A204.1 (cell line): ENCODE measurements around the gene IQGAP2.

Experiments
- FAIRE-seq: peaks from 2 replicates; lab custom pipeline; 2012; peaks lifted over from hg19 to GRCh38; lab: Jason Lieb, UNC

The IQGAP2 gene

DNA sequence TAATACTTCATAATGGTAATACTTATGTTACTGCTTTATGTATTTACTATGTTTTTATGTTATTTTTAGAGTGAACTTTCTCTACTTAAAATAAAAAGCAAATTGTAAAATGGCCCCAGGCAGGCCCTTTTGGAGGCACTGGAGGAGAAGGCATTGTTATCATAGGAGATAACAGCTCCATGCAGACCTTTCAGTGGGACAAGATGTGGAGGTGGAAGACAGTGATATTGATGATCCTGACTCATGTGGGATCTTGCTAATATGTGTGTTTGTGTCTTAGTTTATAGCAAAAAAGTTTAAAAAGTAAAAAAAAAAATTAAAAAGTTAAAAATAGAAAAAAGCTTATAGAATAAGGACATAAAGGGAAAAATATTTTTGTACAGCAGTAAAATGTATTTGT lies 74.5 kb downstream of the IQGAP2 start:
- FAIRE-seq, result no peak

DNA sequence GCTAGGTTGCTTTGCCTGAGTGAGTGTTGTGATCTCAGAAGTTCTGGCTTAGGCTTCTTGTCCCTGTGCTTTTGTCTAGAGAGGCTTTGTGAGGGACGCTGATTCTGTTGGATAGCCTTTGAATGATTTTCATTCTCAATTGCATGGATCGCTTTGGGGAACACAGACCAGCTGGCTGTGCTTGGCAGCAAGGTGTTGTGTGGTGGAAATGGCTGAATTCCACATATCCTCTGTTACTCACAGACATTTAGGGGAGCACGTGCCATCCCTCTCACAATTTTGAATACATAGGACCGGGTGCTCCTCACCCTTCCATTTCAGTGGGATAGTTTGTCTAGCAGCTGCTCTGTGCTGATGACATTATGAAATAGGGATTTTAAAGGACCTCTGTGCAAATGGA lies 76.2 kb downstream of the IQGAP2 start:
- no peak for FAIRE-seq

DNA sequence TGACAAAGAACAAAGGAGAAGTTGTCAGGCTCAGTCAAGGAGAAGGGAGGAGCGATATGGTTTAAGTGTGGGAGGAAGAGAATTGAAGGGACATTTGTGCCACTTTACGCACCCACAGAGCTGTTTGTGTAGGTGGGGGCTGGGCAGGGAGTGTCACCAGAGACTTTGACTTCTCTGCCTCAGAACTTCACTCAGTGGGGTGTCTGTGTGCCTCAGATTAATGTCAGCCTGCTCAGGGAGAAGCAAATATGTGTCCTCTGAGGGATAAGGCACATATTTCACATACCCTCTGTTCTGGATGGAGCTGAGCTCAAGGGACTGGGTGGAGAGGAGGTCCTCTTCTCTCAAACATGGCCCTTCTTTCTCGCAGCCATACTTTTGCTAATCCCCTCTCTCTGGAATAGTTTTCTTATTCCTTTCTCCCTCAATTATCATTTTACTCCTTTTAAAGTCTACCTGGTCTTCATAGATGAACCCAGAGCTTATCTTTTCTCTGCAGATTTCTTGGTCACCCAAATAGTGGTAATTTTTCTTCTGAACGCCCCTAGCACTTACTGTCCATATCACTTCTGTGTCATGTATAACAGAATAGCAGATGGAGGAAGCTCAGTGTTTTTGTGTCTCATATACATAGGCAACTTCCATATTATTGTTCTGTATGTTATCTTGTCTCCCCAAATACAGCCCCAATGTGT lies 77.0 kb downstream of the IQGAP2 start:
- no peak for FAIRE-seq

DNA sequence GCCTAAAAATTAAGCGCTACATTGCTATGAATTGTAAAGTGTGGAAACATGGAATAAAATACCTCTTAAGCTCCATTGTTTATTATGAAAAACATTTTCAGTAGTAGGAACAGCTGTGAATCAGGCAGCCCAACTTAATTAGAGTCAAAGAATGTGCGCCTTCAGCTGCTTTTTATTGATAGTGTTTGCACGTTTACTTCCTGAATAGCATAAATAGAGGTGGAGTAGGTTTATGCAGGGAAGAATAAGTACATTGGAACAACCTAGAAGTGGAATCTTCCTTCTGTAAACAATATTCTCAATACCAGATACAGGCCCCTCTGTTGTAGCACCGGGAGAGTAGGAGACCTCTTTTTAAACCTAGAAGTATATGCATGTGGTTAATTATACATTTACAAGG lies 79.9 kb downstream of the IQGAP2 start:
- FAIRE-seq, result no peak

DNA sequence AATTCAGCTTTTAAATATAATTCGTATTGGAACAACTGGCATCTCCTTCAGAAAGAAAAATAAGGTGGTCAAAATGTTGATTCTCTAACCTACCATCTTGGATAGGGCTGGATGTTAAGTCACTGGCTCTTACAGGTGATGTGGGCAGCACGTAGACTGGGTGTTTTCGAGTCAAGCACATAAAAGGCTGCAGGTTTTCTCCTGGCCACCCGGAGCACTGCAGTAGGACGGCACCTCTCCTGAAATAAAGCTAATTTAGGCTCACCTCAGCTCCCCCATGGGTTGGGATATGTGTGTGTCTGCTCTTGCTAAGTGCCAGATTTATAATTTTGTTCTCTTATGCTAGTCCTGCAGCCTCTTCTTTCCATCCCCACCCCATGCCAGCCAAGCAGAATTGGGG lies 80.3 kb downstream of the IQGAP2 start:
- no peak for FAIRE-seq

DNA sequence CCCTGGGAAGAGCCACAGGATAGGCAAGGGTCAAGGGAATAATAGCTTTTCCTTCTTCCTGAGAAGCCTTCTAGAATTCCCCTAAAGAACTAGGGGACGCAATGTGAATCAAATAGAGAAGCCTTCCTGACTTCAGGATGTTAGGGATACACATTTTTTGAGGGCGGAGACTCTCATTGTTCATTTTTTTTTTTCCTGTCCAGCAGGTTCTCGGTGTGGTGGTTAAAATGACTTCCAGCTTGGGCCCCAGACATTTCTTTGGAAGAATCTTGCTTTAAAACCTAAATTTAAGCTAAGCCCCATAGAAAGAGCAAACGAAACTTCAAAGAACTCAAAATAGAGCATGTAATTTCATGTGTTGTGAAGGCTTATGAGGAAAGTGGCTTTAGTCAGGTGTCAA lies 80.8 kb downstream of the IQGAP2 start:
- no peak for FAIRE-seq

DNA sequence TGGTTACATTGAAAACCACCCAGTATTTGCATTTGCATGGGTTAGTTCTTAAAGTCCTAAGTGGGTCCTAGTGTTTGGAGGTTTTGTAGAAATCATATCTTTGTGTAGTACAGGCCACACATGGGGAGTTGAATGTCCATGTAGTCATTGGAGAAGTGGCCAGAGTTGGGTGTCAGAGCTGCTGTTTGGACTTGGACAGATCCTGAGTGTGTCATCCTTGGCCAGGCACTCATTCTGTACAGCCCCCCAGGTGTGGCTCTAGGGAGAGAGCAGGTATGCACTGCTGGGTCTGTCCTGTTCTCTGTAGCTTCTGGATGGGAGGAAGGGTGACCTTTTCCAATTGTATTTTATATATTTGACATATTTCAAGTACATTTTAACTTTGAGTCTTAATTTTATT lies 82.4 kb downstream of the IQGAP2 start:
- no peak for FAIRE-seq

DNA sequence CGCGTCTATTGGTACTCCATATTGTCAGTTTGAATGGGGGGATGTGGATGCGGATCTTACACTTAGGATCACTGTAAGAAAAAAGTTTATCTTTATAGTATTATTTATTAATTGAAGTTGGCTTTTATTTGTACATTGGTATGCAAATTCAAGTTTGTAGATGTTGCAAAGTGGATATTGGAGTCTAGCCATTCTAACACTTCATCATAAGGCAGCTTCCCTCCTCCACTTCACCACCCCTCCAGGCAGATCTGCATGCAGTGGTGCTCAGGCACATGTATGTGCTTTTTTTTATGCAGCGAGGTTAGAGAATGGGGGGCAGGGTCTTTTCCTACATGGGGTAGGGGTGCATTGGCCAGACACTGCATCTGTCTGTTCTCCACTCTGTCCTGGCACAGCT lies 84.3 kb downstream of the IQGAP2 start:
- no peak for FAIRE-seq

DNA sequence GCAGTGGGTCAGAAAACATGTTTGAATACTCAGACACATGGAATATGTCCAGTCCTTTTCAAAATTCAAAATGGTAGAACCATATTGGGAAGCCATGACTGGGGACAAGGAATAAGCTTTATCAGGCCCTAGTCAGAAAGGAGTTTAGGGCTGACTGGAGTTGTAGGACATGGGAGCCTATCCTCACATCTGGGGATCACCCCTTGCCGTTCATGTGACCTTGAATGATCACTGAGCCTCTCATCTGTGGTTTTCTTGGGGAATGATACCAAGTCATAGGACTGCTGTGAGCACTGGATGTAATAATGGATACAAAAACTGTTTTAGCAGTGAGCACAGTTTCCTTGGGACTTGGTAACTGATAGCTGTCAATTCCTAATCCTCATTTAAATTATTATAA lies 84.7 kb downstream of the IQGAP2 start:
- no peak for FAIRE-seq

DNA sequence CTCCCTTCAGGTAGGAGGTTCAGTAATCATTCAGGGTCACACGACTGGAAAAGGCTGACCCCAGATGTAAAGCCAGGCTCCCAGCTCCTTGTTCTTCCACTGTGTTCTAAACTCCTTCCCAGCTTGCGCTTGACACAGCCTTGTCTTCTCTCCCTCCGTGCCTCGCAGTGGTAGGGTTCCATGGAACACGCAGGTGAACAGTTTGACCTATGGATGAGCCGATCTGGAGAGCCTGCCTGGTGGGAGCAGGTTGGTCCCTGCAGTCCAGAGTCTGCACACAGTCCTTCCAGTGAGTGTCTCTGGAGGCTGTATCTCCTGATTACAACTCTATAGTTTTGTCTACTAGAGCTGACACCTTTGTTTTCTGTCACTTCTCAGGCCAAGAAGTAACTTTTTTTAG lies 85.9 kb downstream of the IQGAP2 start:
- FAIRE-seq, result no peak

DNA sequence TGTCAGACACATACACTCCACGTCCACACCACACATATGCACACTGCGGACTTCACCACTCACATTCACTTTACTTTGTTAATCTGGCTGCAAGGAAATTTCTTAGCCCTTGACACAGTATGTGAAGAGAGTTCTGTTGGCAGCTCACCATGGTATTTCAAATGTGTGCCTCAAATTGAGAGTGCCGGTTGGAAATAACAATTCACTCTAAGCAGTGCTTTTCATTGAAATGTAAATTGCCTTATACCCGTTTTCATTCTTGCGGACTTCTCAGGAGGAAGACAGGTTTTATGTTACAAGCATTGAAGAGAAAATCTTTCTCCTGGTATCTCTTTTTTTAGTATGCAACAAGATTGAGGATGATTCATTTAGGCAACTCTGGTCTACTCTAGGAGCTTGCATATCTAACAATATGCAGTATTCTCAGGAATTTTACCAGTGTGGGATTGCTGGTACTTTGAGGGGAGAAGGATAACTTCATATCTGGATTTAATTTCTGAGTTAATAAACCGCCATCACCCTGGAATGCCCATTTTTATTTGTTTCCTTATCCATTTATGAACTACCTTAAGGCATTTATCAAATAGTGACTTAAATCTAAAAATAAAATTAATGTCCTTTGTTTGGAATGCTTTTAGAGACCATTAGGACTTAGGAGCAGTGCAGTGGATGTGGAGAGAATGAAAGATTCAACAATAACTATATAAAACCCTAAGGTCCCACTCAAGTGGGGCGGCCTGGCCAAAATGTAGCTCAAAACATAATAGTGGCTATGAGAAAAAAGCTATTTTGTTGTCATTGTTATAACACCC lies 87.0 kb downstream of the IQGAP2 start:
- no peak for FAIRE-seq

DNA sequence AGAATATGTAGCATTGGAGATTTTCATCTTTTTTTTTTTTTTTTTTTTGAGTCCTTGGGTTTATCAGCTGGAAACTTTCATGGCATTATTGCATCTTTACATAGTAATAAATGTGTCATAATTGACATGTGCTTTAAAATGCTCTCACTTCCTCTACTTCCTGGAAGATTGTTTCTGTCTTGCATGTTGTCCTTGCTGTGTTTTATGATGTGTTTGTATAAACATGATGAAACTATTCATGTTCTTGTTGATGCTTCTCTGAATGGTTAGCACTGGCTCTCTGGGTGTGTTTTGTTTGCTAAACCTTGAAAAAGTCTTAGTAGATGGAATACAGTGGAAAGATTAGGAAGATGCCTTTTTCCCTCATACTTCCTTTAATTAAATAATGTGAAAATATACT lies 87.9 kb downstream of the IQGAP2 start:
- FAIRE-seq, result no peak

DNA sequence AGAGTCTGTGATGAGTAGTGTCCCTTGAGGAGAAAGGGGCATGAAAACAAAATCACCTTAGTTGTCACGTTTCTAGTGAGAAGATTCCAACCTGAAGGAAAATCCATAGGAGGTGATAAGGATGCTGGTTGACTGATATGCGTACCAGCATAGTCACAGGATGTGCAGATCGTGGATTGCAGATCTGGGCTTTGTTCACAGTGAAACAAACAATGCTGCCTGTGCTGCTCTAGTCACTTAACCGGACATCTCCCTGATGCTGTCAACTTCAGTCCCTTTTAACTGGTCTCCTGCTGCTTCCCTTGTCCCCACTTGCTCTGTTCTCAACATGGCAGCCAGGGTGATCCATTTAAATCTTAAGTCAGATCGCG lies 89.7 kb downstream of the IQGAP2 start:
- no peak for FAIRE-seq

DNA sequence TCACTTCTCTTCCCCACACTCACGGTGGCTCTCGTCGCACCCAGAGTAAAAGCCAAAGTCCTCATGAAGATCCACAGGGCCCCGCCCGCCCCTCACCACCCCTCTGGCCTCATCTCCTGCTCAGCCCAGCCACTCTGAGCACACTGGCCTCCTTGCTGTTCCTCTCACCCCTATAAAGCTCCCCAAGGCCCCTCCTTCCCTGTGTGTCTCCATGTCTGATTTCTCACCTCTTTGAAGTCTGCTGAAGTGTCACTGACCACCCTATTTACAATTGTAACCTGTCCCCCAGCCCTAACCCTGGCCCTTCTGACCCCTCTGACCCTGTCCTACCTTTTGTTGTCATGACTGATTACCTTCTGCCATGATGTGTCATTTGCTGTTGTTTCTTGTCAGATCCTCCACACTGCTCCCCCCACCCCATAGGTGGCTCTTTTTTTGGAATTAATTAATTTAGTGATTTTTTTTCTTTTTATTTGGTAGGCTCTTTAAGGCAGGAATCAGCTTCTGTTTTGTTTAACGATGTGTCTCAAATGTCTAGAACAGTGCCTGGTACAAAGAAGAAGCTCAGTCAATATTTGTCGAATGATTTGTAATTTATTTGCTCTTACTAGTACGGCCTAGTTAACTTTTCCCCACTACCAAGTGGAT lies 90.2 kb downstream of the IQGAP2 start:
- FAIRE-seq, result no peak

DNA sequence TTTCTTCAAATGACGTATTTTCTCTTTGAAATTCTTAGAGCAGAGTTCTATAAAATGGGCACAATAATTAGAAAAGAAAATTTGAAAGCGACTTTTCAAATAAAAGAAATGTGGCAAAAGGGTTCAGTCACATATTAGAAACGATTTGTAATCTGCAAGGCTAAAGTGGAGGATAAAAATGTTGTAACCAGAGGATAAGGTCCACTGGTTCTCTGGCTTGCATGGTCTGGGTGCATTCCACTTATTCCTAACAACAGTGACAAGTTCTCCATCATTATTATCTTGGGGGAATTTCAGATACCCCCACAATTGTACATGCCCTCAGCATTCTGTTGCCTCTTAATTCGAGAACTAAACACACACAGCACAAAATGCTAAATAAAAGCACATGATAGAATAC lies 91.1 kb downstream of the IQGAP2 start:
- no peak for FAIRE-seq

DNA sequence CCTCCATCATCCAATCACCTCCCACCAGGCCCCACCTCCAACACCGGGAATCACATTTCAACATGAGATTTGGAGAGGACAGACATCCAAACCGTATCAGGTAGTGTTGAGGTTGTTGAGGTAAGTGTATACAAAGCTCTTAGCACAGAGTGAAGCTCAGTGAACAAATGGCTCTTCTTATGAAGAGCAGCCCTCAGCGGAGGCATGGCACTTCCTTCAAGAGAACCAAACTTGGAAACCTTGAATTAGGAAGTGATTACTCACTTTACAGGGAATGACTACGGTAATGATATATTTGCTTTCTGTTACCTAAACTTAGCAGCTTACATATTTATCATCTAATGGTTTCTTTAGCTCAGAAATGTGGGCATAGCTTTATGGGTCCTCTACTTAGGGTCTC lies 92.8 kb downstream of the IQGAP2 start:
- no peak for FAIRE-seq

DNA sequence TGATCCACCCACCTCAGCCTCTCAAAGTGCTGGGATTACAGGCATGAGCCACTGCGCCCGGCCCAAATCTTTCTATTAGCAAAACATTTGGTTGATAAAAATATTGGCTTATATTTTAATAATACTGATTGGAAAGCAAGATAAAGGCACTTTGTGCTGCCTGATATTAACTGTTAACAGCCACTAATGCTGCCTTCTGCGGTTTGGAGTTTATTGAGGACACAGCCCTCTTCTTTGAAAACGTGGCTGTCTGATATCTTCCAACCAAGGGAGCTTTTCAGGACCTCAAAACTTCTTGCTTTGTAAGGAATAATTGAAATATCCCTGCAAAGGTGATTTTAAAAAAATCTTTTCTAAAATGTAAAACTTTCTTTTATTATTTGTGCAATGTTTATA lies 94.0 kb downstream of the IQGAP2 start:
- no peak for FAIRE-seq

DNA sequence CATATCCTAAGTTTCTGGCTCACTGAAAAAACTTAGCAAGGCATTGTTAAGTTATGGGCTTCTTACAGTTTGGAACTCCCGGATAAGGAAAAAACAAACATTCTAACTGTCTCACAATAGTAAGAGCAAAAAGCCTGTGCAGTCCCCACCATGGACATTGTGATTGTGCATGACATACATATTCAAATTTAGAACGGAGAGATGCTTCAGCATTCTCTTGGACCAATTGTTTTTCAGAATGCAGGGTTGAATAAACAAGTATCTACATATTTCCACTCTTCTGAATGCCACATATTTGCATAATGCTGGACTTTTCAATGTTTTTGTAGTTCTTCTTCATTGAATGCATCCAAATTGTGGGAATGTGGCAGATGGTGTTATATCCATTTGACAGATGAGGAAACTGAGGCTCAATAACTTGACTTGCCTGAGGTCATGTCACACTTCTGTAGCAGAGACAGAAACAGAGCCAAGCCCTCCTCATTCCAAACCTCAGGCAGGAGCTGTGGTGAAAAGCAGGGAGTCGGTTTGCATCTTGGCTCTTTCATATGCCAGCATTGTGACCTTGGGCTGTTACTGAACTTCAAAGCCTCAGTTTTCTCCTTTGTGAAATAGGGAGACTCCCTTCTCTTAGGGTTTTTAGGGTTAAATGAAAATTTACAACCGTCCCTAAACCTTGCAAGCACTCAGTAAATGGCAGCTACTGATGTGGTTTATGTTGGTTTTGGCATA lies 95.1 kb downstream of the IQGAP2 start:
- FAIRE-seq, result no peak

DNA sequence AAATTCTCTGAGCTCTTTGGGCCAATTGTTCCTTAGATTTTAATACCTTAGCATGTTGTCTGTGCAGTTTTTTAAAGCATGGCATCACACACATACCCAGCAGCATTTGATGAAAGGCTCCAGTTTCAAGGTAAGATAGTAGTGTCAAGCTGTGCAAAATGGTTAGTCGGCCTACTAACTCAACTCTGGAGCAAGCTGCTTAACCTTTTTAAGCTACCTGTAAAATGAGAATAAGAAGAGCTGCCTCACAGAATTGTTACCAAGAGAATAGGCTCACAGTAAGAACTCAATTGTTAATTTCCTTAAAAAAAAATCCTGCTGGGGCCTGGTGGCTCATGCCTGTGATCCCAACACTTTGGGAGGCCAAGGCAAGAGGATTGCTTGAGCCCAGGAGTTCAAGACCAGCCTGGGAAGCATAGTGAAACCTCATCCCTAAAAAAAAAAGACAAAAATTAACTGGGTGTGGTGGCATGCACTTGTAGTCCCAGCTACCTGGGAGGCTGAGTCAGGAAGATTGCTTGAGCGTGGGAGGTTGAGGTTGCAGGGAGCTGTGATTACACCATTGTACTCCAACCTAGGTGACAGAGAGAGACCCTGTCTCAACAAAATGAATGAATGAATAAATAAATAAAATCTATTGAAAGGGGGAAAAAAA lies 96.5 kb downstream of the IQGAP2 start:
- FAIRE-seq, result no peak

DNA sequence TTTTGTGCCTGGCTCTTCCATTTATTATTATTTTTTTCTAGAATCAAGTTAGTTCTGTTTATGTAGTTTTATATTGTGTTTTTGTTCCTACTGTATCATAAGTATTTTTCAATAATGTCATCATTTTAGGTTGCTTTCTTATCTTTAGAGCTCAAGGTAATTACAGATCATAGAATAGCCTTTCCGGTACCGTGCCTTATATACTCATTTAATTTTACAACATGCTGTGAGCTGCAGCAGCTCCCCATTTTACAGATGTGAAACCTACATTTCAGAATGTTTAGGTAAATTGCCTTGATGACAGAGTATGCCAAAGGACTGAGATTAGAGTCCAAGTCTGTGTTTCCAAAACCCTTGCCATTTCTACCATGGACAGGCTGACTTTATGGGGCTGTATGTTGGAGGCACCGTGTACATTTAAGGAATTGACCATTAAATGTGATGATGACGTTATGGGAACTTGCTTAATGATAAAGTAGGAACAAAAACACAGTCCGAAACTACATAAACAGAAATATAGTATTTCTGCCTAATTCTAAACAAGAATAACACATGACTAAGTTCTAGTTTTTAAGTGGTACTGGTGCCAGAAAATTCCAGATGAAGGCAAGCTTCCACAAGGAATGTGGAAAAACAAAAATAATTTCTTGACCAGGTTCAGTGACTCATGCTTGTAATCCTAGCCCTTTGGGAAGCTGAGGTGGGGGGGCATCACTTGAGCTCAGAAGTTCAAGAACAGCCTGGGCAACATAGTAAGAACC lies 97.7 kb downstream of the IQGAP2 start:
- no peak for FAIRE-seq

DNA sequence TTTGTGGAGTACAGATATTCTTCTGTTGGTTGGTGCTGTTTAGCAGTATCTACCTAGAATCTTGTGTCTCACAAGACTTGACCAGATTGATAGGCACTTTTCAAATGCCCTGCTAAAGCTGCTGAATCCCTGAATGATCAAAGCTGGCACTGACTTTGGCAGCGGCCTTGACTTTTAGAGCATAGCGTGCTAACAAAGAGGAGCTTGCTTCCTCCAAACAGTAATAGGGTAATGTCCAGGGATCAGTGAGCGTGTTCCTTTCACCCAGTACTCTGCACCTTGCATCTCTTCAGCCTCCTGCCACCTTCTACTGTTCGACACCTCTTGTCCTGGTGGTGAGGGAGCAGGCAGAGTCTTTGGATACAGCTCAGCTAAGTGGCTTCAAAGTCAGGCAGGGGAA lies 100.8 kb downstream of the IQGAP2 start:
- FAIRE-seq, result no peak
